GM21515 (cell line): ENCODE data around the gene PACSIN1.
"Not testable (repeated sequence)": the region's sequence is repeated elsewhere in the genome, so short reads cannot be mapped to it uniquely, and the experiment has no call there.

Source experiments
- ATAC-seq: cut with Tn5 transposase; IDR thresholded peaks from one replicate; pipeline ENCODE4 v1.9.1; 2021; ENCODE audit not compliant: unreplicated experiment

PACSIN1 gene

GRCh38 chr6:34484899-34485298, 19.0 kb downstream of the PACSIN1 start:
- no peak for ATAC-seq

GRCh38 chr6:34485321-34486060, 19.6 kb downstream of the PACSIN1 start:
- no peak for ATAC-seq

GRCh38 chr6:34486106-34486740, 20.3 kb downstream of the PACSIN1 start:
- ATAC-seq: no peak

GRCh38 chr6:34486886-34487285, 21.0 kb downstream of the PACSIN1 start:
- ATAC-seq: not testable (repeated sequence)

GRCh38 chr6:34487536-34487935, 21.7 kb downstream of the PACSIN1 start:
- ATAC-seq: no peak

GRCh38 chr6:34489207-34489805, 23.4 kb downstream of the PACSIN1 start:
- no peak for ATAC-seq

- ATAC-seq: no peak
These were observed 24.7 kb downstream of the PACSIN1 start for GRCh38 chr6:34490390-34491090.

GRCh38 chr6:34491091-34491430, 25.2 kb downstream of the PACSIN1 start:
- no peak for ATAC-seq

GRCh38 chr6:34493344-34493743, 27.5 kb downstream of the PACSIN1 start:
- ATAC-seq: no peak

GRCh38 chr6:34494973-34495372, 29.1 kb downstream of the PACSIN1 start:
- no peak for ATAC-seq

GRCh38 chr6:34496103-34496685, 30.3 kb downstream of the PACSIN1 start:
- ATAC-seq: no peak

- ATAC-seq: no peak
These were observed 31.5 kb downstream of the PACSIN1 start for GRCh38 chr6:34497411-34497810.

- no peak for ATAC-seq
These were observed 40.8 kb downstream of the PACSIN1 start for GRCh38 chr6:34506718-34507117.

GRCh38 chr6:34508425-34508824, 42.5 kb downstream of the PACSIN1 start:
- ATAC-seq: no peak

GRCh38 chr6:34509782-34510181, 43.9 kb downstream of the PACSIN1 start:
- ATAC-seq: no peak

- ATAC-seq: no peak
These were observed 44.4 kb downstream of the PACSIN1 start for GRCh38 chr6:34510299-34510698.

- no peak for ATAC-seq
These were observed 45.5 kb downstream of the PACSIN1 start for GRCh38 chr6:34511214-34511914.

GRCh38 chr6:34511915-34512737, 46.2 kb downstream of the PACSIN1 start:
- ATAC-seq: no peak

GRCh38 chr6:34512738-34513115, 46.9 kb downstream of the PACSIN1 start:
- no peak for ATAC-seq

GRCh38 chr6:34513646-34514045, 47.8 kb downstream of the PACSIN1 start:
- no peak for ATAC-seq
